ENCODE measurements around the gene SYT4. TPM values are rescaled to one million over a fixed set of nuclear protein-coding genes. Genes with fewer than 3 reads are reported as not detected.

The SYT4 gene
- total RNA-seq, 1 experiment from 2014 or later = 3.4 TPM

- Histone ChIP-seq H2BK20ac (ENCODE audit: low read depth, low read length, poor library complexity, severe bottlenecking) (no peak overlapping the region), H3K27me3 (ENCODE audit: insufficient read depth, low read length) (no peaks in the 10 kb centered on the region), H3K79me2 (ENCODE audit: insufficient read depth, low read length) (no peaks in the 10 kb centered on the region), H2BK120ac (ENCODE audit: low read depth, low read length, poor library complexity, severe bottlenecking) (no peak overlapping the region), H2AFZ (ENCODE audit: low read length) (no peak overlapping the region), H2BK12ac (ENCODE audit: insufficient read length, low read depth, low read length) (no peak overlapping the region), H3K23ac (ENCODE audit: insufficient read length, low read depth, low read length) (no peak overlapping the region), H3K9ac (ENCODE audit: extremely low read depth, insufficient read length, low read length) (no peak overlapping the region), H4K5ac (ENCODE audit: insufficient read length, low read depth, low read length) (no peak overlapping the region), H3K4me1 (ENCODE audit: insufficient read depth, low read length) (no peaks in the 10 kb centered on the region), H3K27ac (ENCODE audit: insufficient read length, low read depth, low read length) (no peak overlapping the region), H3K56ac (ENCODE audit: insufficient read length, low read depth, low read length) (no peak overlapping the region), H3K4me2 (ENCODE audit: insufficient read depth, insufficient read length, low read length) (no peak overlapping the region), H3T11ph (ENCODE audit: low read length) (no peak overlapping the region), H2BK15ac (ENCODE audit: low read depth, low read length) (no peak overlapping the region), H4K91ac (ENCODE audit: insufficient read length, low read depth, low read length) (no peak overlapping the region), H3K9me3 (ENCODE audit: control insufficient read depth, low read depth, low read length) (no peaks in the 10 kb centered on the region), H3K4ac (ENCODE audit: low read depth, low read length) (no peak overlapping the region), H2BK5ac (ENCODE audit: insufficient read length, low read length) (no peak overlapping the region), H3K23me2 (ENCODE audit: insufficient read length, low read depth, low read length, poor library complexity, severe bottlenecking) (no peaks in the 10 kb centered on the region), H3K14ac (ENCODE audit: insufficient read depth, low read length) (no peak overlapping the region), H3K79me1 (ENCODE audit: insufficient read depth, low read depth, low read length, poor library complexity, severe bottlenecking) (no peaks in the 10 kb centered on the region), H4K8ac (replicated peaks; ENCODE audit: insufficient read length, low read depth, low read length) (no peak overlapping the region), H4K20me1 (ENCODE audit: control insufficient read depth, insufficient read depth, insufficient read length) (no peaks in the 10 kb centered on the region), H3K18ac (ENCODE audit: insufficient read length, low read depth, low read length) (no peak overlapping the region), H2AK5ac (ENCODE audit: insufficient read length, low read length) (no peak overlapping the region)
- H3K36me3 Mint-ChIP-seq (ENCODE audit: insufficient read depth in 1 of 3, low read depth in 3 of 3) = peaks cover 16 to 24% (median 16%) of the 10 kb centered on the region in 3 experiments
- DNase-seq = no peak
- H3K4me3 Mint-ChIP-seq = no peak overlapping the region
- no peak overlapping the region for H3K27ac Mint-ChIP-seq
- peaks cover 19 to 25% of the 10 kb centered on the region in 2 experiments; a peak in 4 of 5 replicates for H3K9me3 Mint-ChIP-seq
- no peaks in the 10 kb centered on the region for H3K27me3 Mint-ChIP-seq (ENCODE audit: low read depth)
- peaks cover 3 to 7% of the 10 kb centered on the region in 2 experiments; a peak in 1 of 4 replicates for H3K4me1 Mint-ChIP-seq
- no peak for TF ChIP-seq CTCF (conservative IDR thresholded peaks at IDR 0.05)
- no CpG with 5 or more reads among the region's 4 CpGs for WGBS (ENCODE audit: extremely low coverage, insufficient read length, low lambda C conversion rate)
Measured at GRCh38 chr18:43265465-43265864, 11.8 kb downstream of the SYT4 start.
